NCI-H2171 treated with DMSO at 0.1 percent for 48 hours (cell line): ENCODE measurements around the gene INO80C.

Source experiments
- DNase-seq: peaks from one replicate; lab custom pipeline; 2025; lab: John Stamatoyannopoulos, UW

Gene INO80C

GRCh38 chr18:35424356-35424755 lies 73.4 kb downstream of the INO80C start:
- DNase-seq = no peak

DNA sequence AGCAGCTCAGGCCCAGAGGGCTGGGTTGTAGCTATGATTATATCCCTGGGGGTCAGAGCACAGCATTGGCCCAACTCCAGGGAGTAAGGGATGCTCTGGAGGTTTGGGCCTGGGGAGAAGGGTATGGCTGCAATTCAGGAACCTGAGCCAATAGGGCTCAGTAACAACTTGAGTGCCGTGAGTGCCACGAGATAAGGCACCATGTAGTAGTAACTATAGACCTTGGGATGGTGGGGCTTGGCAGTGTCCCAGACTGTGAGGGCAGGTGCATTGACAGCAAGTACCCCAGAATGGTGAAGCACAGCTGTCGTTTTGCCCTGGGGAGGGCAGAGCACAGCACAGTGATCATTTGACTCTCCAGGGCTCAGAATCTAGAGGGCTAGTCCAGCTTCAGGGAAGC lies 75.5 kb downstream of the INO80C start:
- peak; percentile 18 for DNase-seq

- DNase-seq = no peak
These were observed 79.2 kb downstream of the INO80C start for GRCh38 chr18:35418610-35419009.
